MM.1S (cell line): ENCODE measurements around the gene PPP1R1C.
"Not testable (repeated sequence)": the region's sequence is repeated elsewhere in the genome, so short reads cannot be mapped to it uniquely, and the experiment has no call there.

Experiments
- CTCF ChIP-seq: fragments of 300-600 bp; sonication (generic); IDR thresholded peaks from 2 replicates; pipeline ENCODE4 v1.5.1; 2016; ENCODE audit warnings: antibody characterized with exemption, low read length, mixed read lengths
- EZH2 ChIP-seq: fragments of 300-600 bp; sonication (generic); optimal IDR thresholded peaks from 2 replicates; pipeline ENCODE3; 2017; ENCODE audit warnings: low read depth, mild to moderate bottlenecking, antibody characterized with exemption, low read length, mixed read lengths
- EZH2phosphoT487 ChIP-seq: fragments of 300-600 bp; sonication (generic); IDR thresholded peaks from 2 replicates; pipeline ENCODE4 v1.6.1; 2018; ENCODE audit warnings: antibody characterized with exemption, low read length

GRCh38 chr2:181955866-181956265, 29.8 kb upstream of the PPP1R1C start:
- TF ChIP-seq CTCF, EZH2, EZH2phosphoT487: not testable (repeated sequence)
